GM21619 (cell line): ENCODE measurements around the gene MT1G.
"Not testable (repeated sequence)": the region's sequence is repeated elsewhere in the genome, so short reads cannot be mapped to it uniquely, and the experiment has no call there.

Source experiments
- ATAC-seq: cut with Tn5 transposase; IDR thresholded peaks from one replicate; pipeline ENCODE4 v1.9.1; 2021; ENCODE audit not compliant: unreplicated experiment

MT1G gene

GRCh38 chr16:56665286-56666261, 2.3 kb downstream of the MT1G start:
- ATAC-seq, result not testable (repeated sequence)

- no peak for ATAC-seq
Observed at GRCh38 chr16:56664506-56664905, 3.4 kb downstream of the MT1G start.

- no peak for ATAC-seq
Observed at GRCh38 chr16:56662357-56663354, 5.2 kb downstream of the MT1G start.

GRCh38 chr16:56658327-56658875, 9.5 kb downstream of the MT1G start:
- ATAC-seq, result no peak

GRCh38 chr16:56657555-56658326, 10.1 kb downstream of the MT1G start, which contains the start of gene MT1F:
Gene MT1F, plus strand, starts transcription at chr16:56657959. Its CDS starts 100 bp downstream, at chr16:56658059.
- no peak for ATAC-seq

- ATAC-seq, result no peak
Observed at GRCh38 chr16:56653218-56653617, 14.6 kb downstream of the MT1G start.

- no peak for ATAC-seq
Observed at GRCh38 chr16:56652600-56652999, 15.3 kb downstream of the MT1G start.

- ATAC-seq, result no peak
Observed at GRCh38 chr16:56651586-56651985, 16.3 kb downstream of the MT1G start, which contains the start of gene MT1B. Gene MT1B, plus strand, starts transcription at chr16:56651886. Its CDS starts 68 bp downstream, at chr16:56651954.

GRCh38 chr16:56649820-56650219, 18.0 kb downstream of the MT1G start:
- ATAC-seq, result no peak

GRCh38 chr16:56649271-56649670, 18.6 kb downstream of the MT1G start:
- no peak for ATAC-seq

- no peak for ATAC-seq
Observed at GRCh38 chr16:56647641-56648431, 20.0 kb downstream of the MT1G start.

GRCh38 chr16:56645838-56646237, 22.0 kb downstream of the MT1G start:
- ATAC-seq, result no peak

- no peak for ATAC-seq
Observed at GRCh38 chr16:56645311-56645710, 22.6 kb downstream of the MT1G start.

- ATAC-seq, result no peak
Observed at GRCh38 chr16:56643833-56644232, 24.0 kb downstream of the MT1G start.

GRCh38 chr16:56643080-56643778, 24.6 kb downstream of the MT1G start:
- ATAC-seq, result peak; percentile 66

GRCh38 chr16:56641166-56641565, 26.7 kb downstream of the MT1G start:
- ATAC-seq, result no peak

- ATAC-seq, result no peak
Observed at GRCh38 chr16:56640076-56640475, 27.8 kb downstream of the MT1G start.

GRCh38 chr16:56639045-56639444, 28.8 kb downstream of the MT1G start:
- ATAC-seq, result no peak
